OCI-LY7 (cell line): ENCODE data around the gene RNF215.

Source experiments
- EZH2phosphoT487 ChIP-seq: fragments of 200-600 bp; sonication (generic); IDR thresholded peaks from 2 replicates; pipeline ENCODE4 v1.6.1; 2018; ENCODE audit warnings: low read depth, borderline replicate concordance, mild to moderate bottlenecking, mixed run types, antibody characterized with exemption, low read length, moderate library complexity, mixed read lengths
- TF ChIP-seq, protein P1 (sequence below): fragments of 200-600 bp; sonication (generic); conservative IDR thresholded peaks from 2 replicates; pipeline ENCODE4 v1.5.1; 2014; ENCODE audit warnings: mild to moderate bottlenecking, antibody characterized with exemption, low read length, moderate library complexity, mixed read lengths

DNA sequence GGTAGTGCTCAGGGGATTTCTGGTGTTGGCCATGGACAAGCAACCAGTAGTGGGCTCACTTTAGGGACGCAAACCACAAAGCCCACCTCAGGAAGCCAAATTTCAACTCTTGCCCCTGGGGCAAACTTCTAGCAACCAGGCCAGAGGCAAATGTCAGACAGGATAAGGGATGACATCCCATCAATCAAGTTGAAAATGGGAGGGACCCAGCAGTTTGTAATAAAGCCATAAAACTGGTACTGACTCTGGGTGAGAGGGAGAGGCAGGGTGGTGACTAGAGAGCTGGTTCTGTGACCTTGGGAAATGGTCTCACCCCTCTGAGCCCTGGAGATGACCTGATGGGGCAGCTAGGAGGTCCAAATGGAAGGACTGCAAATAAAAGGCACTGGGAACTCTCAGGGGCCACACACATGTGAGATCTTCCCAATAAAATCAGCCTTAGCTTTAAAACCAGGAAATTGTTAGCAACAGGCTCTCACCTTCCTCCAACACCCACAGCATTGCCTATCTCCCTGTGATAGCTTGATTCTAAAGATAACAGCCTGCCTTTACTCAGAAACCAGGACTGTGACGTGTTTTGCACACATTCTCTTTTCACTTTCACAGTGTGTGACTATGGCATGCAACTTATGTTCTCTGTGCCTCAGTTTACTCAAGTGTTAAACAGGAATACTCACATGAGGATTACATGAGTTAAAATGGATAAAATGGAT lies 54.1 kb downstream of the RNF215 start:
- TF ChIP-seq, protein P1, sequence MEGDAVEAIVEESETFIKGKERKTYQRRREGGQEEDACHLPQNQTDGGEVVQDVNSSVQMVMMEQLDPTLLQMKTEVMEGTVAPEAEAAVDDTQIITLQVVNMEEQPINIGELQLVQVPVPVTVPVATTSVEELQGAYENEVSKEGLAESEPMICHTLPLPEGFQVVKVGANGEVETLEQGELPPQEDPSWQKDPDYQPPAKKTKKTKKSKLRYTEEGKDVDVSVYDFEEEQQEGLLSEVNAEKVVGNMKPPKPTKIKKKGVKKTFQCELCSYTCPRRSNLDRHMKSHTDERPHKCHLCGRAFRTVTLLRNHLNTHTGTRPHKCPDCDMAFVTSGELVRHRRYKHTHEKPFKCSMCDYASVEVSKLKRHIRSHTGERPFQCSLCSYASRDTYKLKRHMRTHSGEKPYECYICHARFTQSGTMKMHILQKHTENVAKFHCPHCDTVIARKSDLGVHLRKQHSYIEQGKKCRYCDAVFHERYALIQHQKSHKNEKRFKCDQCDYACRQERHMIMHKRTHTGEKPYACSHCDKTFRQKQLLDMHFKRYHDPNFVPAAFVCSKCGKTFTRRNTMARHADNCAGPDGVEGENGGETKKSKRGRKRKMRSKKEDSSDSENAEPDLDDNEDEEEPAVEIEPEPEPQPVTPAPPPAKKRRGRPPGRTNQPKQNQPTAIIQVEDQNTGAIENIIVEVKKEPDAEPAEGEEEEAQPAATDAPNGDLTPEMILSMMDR, result no peak
- TF ChIP-seq EZH2phosphoT487, result no peak
